HG02759 (cell line): ENCODE measurements around the gene SMAD9.
A peak's percentile ranks its signal among the peaks of the same experiment; 100 is the strongest.

Experiments
- ATAC-seq: cut with Tn5 transposase; IDR thresholded peaks from one replicate; pipeline ENCODE4 v1.9.1; 2021; ENCODE audit warnings: mild to moderate bottlenecking, moderate library complexity; ENCODE audit not compliant: unreplicated experiment

SMAD9 gene

DNA sequence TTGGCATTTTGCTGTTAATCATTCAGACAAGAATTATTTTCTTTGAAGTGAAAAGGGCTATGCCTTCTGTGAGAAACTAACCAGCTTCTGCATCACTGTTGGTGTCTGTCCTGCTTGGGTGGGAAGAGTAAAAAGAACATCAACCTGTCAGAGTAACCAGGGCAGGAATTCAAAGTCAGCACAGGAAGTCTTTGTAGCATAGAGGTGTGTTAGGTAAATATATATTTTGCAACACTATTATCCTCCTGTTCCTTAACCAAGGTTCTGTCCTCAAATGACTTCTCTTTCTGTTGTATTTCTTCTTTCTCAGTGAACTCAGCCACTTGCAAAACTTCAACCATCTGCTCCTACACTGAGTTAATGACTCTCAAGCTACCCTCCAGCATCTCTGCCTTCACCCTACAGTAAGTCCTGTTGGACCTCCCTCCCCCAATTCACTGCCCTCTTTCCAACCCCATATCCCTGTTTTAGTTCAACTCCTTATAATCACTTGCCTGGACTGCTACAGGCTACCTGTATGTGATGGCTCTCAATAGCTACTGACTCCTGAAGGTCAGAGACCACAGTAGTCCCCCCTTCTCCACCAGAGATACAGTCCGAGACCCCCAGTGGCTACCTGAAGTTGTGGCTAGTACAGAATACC is 49.9 kb downstream of the SMAD9 start:
- ATAC-seq, result no peak

DNA sequence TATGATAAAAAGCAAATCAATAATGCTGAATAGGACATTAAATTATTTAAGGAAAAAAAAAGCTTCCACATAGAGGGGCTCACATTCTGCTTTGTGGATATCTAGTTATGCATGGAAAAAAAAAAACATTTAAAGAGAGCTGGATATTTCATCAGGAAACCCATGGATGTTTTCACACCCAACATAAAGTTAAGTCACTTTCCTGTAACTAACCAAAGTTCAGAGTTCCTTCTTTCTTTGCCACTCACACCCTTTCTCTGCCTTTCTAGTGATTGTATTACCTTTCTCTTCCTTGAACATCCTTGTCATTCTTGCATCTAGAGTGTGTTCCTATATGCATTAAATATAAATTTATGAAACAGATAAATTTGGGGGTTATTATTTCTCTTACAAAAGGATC is 53.8 kb downstream of the SMAD9 start:
- ATAC-seq, result no peak

DNA sequence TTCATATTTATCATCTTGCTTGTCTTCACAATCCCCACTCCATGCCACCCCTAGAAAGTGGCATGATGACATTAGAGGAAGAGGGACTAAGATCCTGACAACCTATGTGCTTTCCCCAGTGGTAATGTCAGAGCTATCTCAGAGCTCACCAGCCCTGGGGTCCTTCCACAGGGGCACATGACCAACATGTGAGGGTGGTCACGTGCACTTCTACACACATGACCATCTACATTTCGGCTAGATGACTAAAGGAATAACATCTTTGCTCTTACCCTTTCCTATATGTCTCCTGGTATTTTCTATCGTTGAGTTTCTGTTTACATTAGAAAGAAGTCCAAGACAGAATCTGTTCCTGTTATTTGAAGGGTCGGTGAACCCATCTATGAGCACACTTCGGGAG is 54.8 kb downstream of the SMAD9 start:
- no peak for ATAC-seq

DNA sequence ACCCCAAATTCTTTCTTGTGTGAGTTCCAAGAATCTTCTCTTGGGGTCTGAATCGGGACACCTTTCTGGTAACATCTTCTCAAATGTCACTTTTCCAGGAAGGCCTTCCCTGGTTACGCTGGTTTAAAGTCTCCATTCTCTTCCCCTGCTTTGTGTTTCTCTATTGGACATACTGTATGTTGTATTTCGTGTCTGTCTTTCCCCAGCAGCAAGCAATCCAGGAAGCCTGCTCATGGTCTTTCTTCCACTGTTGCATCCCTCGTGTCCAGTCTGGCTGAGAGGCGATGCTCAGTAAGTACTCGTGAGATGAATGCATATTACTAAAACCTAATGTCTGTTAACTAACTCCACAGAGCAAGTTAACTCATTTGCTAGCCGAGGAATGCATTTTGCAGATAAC is 57.3 kb downstream of the SMAD9 start:
- ATAC-seq, result no peak

DNA sequence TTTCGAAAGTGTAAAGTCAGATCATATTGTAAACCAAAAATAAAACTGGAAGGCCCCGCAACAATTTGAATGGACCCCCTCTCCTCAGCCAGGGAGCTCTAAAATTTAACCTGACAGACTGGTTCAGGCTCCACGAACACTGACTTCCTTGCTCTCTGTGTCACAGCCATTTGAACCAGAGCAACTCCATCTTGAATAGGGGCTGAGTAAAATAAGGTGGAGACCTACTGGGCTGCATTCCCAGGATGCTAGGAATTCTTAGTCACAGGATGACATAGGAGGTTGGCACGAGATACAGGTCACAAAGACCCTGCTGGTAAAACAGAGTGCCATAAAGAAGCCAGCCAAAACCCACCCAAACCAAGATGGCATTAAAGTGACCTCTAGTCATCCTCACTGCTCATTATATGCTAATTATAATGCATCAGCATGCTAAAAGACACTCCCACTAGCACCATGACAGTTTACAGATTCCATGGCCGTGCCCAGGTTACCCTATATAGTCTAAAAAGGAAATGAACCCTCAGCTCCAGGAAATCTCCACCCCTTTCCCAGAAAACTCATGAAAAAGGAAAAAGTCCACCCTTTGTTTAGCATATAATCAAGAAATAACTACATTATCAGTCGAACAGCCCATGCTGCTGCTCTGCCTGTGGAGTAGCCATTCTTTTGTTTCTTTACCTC is 57.9 kb downstream of the SMAD9 start:
- no peak for ATAC-seq

DNA sequence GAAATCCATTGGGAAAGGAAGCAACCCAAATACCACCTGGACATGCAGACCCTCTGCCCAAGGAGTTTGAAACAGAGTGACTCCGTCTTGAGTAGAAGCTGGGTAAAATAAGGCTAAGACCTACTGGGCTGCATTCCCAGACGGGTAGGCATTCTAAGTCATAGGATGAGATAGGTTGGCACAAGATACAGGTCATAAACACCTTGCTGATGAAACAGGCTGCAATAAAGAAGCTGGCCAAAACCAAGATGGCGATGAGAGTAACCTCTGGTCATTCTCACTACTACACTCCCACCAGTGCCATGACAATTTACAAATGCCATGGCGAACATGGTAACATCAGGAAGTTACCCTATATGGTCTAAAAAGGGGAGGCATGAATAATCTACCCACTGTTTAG is 60.8 kb downstream of the SMAD9 start:
- ATAC-seq, result no peak

DNA sequence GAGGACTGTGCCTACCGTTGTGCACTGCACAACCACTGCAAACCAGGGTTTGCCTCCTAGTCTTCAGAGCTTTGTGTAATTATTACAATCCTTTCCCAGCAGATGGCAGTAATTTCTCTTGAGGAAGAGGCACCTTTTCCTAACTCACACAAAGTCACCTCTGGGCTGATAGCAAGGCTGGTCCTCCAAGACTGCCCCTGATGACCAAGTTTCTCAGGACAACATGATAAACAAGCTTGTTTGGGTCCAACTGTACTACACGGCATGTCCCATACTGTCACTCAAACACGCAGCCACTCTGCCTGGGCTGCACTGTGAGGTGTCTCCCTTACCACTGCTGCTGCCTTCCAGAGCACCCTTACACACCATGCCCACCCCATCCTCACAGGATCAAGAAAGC is 61.7 kb downstream of the SMAD9 start:
- ATAC-seq, result no peak

DNA sequence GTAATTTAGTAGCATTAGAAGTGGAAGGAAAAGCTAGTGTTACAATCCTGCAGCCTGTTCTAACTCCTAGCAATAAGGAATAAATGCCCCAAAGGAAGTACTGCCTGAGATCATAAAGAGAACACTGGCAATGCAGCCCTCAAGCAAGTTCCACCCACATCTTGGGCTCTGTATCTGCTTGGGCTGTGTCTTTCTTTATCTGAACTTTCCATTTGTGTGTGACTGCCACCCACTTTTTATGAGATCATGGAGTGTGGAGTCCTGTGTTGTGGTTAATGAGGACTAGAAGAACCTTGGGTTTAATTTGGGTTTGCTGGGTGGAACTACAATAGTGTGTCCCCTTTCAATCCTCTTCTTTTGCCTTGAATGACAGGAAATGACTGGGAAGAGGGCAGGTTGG is 62.8 kb downstream of the SMAD9 start:
- ATAC-seq, result no peak

DNA sequence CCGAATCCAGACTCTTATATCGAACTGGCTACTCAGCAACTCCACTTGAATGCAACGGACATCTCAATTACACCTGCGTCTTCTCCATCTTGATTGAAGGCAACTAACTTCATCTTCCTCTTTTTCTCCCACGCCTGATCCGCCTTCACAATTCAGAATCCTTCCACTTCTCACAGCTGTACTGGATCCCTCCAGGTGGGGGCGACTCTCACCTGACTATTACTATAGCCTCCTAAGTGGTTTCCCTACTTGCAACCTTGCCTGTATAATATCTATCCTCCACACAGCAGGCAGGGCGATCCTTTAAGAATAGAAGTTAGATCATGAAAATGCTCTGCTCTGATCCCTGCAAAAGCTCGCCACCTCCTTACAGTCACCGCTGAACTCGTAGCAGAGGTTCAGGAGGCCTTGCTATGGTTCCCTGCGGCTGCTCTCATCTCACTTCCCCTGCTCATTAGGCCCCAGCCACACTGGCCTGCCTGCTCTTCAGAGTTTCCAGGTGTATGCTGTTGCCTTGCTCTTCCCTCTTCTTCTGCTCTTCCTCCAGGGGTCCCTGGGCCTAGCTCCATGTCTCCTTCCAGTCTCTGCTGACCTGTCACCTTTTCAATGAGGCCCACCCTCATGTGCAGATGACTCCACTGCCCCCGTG is 69.1 kb downstream of the SMAD9 start:
- no peak for ATAC-seq

DNA sequence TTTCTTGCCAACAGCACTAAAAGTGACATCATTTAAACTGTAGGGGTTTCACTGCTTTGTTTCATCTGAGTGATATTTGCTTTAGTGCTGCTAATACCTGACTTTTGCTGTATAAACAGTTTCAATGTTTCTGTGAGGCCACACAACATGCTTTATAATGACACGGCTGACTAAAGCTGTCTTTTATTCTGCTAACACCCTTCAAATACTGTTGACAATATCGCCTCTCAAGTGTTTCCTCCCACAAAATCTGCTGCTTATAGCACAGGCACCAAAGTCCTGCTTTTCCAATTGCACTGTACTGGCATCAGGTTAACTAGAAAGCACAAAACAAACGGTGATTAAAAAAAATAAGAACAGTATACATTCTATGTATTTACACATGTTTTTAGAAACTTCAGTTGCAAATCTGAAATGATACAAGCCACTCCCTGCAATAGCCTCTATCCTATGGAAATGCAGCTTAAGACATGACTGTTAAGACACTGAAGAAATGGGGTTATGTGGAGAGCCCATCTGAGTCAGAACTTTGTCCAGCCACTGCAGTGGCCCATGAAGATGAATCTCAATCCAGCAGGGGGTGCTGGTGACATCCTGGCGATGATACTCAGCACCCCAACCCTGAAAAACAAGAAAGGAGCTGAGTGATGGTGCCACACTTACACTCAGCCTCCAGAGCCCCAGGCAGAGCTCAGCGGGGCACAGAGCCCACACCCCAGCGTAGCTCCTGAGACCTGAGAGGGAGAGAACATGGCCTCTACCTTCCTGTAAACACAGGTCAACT is 71.6 kb downstream of the SMAD9 start:
- ATAC-seq, result no peak

DNA sequence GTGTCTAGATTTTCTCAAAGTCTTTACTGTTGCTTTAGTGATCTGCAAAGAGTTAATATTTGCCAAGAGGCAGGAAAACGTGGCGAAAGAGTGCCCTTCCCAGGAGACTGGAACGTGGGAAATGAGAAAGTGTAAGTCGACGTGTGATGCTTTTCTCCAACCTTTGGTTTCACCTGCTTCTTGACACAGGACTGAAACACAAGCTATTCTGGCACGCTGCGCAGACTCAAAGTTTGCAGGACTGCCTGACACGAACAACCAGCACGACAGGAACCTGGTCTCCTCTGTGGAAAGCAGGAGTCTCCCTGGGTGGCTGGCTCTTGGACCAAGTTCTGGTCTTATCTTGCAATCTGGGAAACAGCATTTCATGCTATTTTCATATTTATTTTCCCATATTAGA is 72.4 kb downstream of the SMAD9 start:
- ATAC-seq, result no peak

DNA sequence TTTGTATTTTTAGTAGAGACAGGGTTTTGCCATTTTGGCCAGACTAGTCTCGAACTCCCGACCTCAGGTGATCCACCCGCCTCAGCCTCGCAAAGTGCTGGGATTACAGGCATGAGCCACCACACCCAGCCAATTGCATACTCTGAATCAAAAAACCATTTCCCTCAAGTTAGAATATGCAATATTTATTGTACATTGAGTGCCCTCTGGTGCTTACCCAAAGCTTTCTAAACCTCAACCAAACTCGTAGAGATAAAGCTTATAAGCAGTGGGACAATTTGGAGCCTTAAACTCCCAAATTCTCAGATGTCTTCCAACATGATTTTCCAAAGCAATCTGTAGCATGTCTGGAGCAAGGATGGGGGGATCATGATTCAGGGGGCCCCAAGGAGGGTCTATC is 78.6 kb downstream of the SMAD9 start:
- ATAC-seq, result no peak

DNA sequence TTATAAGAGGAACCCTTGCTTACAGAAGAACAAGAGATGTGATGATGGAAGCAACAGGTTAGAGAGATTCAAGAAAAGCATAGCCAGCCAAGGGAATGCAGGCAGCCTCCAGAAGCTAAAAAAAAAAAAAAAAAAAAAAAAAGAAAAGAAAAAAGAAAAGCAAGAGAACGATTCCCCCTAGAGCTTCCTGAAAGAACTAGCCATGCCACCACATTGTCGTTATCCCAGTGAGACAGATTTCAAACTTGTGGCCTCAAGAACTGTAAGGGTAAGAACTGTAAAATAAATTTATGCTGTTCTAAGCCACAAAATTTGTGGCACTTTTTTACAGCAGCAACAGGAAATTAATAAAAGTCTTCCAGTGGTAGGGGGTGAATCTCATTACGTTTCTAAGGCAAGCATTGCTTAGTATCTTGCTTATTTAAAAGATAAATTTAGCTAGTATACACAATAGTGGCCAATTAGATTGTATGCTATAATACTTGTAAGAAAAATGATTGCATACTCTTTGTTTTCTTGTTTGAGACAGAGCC is 79.3 kb downstream of the SMAD9 start:
- no peak for ATAC-seq

DNA sequence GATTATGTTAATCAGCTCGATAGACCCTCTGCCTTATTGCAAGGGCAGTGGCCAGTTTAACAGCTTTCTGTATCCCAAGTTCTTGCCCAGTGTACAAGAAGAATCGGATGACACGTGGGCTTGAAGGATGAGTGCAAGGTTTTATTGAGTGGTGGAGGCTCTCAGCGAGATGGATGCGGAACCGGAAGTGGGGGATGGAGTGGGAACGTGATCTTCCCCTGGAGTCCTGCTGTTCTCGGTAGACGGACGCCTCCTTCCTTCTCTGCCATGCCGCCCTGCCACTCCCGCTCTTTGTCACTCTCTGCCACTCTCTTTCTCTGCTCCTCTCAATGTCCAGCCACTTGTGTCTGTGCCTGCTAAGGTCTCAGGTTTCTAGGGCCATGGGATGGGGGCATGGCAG is 80.1 kb downstream of the SMAD9 start:
- no peak for ATAC-seq

DNA sequence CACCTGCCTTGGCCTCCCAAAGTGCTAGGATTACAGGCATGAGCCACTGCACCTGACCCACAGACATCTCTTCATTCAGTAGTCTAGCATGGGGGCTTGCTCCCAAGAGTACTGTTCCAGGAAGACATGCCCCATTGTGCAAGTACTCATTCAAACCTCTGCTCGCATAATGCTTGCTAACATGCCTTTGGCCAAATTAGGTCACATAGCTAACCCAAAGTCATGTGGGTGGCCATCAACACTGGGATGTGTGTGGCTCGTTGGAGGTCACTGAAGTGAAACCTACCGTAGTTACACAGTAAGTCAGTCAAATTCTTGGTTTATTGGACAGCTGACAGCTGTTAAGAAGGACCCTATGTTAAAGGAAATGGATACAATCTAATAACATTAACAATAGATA is 80.8 kb downstream of the SMAD9 start:
- no peak for ATAC-seq

DNA sequence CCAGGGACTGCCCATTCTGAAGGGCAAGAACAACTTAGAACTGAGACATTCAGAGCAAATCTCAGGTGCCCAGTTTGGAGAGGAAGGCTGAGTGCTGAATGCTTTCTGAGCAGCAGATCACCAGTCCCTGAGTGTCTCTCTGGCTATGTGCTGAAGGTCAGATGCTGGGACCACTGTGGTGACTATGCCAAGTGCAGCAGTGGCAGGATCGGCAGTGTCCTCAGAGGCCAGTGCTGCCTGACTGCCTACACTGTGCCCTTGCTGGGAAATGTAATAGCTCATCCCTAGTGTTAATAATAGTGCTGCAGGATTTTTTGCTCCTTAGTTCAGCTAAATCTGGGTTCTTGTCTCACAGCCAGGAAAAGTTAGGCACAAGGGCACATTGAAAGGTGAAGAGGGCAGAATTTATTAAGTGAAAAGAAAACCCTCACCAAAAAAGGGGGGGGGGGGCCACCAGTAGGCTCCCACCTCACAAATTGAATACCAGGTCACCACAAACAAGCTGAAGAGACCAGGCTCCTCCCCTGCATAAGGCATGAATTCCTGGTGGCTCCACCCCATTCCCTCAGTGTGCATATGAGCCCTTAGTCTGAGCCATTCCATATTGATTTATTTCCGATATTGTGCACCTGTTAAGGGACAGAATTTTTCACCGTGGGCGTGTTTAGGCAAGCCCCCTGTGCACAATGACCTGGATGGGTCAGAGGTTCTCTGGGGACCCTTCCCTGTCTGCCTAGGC is 82.5 kb downstream of the SMAD9 start:
- ATAC-seq, result no peak

DNA sequence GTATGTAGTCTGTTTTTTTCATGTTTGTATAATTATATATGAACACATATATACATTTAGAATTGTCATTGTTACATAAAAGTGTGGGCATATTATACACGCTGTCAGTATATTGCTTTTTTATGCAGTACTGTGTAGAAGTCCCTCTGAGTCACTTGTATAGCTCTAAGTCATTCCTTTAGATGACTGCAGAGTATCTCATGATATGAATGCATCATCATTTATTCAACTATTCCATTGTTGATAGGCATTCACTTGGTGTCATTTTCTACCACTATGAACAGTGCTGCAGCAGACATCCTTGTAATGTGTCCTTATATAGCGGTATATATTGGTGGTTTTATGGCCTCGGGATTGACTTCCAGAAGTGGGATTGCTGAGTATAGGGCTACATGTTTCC is 85.7 kb downstream of the SMAD9 start:
- no peak for ATAC-seq

DNA sequence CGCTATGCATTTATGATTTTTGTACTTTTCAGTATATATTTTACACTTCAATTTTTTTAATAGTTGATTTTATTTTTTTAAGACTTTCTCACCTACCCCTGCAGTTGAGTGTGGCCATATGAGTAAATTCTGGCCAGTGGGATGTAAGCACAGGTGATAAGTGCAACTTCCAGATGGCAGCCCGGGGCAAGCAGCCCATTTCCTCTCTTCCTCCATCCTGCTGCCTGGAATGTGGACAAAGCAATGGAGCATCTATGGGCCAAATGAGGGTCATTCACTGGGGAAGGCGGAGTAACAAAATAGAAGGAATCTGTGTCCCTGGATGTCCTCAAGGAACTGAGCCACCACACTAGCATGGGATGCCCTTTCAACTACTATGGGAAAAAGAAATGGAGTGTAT is 88.7 kb downstream of the SMAD9 start:
- ATAC-seq, result no peak

DNA sequence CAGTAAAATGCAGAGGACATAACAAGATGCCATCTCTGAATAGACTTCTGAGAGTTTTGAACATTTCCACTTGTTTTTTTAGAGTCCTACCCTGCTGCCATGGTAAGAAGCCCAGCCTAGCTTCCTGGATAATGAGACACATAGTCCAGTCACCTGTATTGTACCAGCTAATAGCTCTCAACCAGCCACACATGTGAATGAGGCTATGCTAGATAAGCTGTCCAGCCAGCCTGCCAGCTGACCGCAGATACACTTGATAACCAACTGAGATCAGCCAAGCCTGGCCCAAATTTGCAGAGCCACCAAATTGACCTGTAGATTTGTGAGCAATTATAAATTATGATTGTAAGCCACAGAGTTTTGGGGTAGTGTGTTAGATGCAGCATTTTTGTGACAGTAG is 90.3 kb downstream of the SMAD9 start:
- no peak for ATAC-seq

DNA sequence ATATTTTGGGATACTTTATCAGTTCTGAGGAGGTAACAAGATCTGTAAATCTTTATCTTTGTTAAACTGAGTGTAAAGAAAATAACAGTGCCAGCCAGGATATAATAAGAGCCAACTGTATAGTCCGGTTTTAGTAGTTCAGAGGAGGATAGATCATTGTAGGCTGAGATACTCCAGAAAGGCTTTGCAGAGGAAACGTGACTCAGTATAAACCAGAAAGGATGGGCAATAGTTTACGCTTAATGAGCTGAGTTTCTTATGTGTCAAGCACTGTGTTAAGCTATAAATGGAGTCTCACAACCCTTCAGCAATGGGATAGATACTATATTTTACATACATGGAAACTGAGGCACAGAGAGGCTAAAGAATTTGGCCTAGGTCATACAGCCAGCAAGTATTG is 97.3 kb downstream of the SMAD9 start:
- no peak for ATAC-seq

DNA sequence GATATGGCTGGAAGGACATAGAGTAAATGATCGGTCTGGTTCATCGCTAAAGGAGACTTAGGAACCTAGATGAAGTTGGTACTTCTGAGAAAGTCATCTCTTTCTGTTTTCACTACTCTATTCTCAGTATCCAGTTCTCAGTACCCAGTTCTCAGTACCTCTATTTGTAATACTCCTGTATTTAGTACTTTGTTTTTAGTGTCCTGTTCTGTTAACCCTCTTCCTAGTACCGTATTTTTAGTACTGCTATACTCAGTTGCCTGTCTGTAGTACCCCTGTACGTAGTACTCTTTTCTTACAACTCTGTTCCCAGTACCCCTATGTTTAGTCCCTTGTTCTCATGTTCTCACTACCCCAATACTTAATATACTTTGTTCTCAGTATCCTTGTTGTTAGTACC is 99.8 kb downstream of the SMAD9 start:
- ATAC-seq, result peak; percentile 26
